NCI-H187 treated with DMSO at 0.1 percent for 48 hours (cell line): ENCODE measurements around the gene EFEMP1.

Source experiments
- DNase-seq: peaks from one replicate; lab custom pipeline; 2025; lab: John Stamatoyannopoulos, UW

The EFEMP1 gene

GRCh38 chr2:55896633-55897032, 26.9 kb downstream of the EFEMP1 start:
- no peak for DNase-seq

DNA sequence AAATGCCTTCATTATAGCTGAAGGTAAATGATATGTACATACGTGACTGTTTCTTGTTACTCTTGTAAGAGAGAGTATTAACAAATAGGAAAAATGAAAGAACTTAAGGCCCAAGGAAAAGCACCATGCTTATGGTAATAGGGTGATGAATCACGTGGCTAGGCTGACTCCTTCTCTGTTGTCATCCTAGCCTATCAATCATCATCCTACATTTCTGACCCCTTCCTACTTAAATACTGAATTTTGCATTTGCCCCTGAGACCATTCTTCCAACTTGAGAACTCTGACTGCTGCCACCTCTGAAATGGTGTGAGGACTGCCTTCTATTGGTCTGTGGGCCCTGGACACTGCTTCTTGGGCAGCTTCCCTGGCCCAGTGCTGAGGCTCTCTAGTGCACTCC, 28.9 kb downstream of the EFEMP1 start:
- DNase-seq, result no peak

- no peak for DNase-seq
Observed at GRCh38 chr2:55891671-55892094, 31.9 kb downstream of the EFEMP1 start.

DNA sequence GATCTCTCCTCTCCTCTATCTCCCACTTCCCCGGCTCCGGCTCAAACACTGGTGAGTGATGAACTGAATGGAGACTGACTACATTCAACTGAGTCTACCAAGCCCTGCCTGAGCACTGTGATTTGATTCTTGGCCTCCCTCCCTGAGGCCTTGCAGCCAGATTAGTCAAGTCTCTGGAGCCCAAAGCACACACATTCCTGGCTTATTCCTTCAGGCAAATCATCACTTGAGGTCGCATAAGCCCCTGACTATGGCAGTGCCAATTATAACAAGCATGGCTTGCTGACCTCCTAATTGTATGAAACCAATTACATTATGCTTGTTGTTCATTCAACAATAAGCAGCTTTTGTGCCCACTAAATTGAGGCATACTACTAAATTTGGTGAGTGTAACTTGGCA, 34.6 kb downstream of the EFEMP1 start:
- no peak for DNase-seq

- DNase-seq, result no peak
Observed at GRCh38 chr2:55887901-55888624, 35.5 kb downstream of the EFEMP1 start.

GRCh38 chr2:55887351-55887750, 36.2 kb downstream of the EFEMP1 start:
- DNase-seq, result no peak

DNA sequence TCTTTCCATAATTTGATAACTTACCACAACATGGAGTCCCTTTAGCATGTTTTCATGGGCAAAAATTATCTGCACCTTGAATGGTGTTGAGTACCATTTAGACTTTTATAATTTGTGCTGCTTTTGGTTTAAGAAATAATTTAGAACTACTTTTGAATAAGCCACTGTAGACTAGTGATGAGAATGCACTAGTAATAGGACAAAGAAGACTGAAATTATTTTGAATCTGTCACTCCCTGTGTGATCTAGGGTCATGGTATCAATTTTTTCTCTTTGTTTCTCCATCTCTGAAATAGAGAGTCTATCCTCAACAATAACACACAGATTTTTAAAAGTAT, 37.7 kb downstream of the EFEMP1 start:
- no peak for DNase-seq

DNA sequence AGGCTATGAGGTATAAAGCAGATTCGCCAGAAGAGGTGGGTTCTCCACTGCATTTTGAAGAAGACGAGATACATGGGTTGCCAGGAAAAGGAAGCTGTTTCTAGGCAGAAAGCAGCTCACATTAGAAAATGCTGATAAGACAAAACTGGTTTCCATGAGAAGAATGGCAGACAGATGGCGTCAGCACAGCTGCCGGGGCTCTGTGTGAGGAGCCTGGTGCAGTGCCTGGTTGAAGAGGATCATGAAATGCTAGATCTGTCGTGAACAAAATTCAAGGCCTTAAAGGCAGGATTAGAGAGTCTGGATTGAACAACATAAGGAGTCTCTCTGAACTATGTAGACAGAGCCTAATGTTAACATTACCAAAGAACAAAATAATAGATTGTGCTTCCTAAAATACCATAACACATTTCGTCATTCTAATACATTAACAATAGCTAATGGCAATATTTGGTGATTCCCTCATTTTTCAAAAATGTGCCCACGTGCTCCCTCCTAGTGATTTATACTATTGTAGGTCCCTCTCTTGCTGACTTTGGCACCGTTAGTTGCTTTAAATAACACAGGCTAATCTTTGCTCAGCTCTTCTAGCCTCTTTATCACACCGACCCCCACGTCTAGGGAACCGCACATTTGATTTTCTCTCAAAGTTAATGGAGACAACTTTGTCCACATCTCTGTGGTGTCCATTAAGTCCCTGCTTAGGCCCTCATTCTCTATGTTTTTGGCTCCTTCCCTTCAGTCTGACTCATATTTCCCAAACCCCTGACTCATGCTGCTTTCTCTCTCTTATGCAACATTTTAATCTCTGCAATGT, 38.2 kb downstream of the EFEMP1 start:
- DNase-seq, result no peak

- DNase-seq, result no peak
Observed at GRCh38 chr2:55883829-55884228, 39.8 kb downstream of the EFEMP1 start.

DNA sequence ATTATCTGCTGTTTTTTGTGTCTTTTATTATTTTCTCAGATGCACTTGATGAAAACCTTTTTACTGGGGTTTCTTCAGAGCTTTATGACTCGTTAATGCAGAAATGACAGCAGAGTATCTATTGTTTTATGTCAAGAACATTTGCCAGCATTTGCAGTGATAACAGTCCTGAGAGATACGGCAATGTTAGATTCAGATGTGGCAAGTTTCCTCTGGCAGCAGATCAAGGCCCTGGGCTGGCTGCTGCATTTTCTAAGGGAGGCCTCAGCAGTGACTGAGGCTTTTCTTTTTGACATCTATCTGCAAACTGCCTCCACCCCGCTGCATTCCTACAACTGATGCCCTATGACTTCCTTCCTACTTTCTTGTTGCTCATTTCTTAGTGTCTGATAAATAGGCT, 40.2 kb downstream of the EFEMP1 start:
- DNase-seq, result no peak

- no peak for DNase-seq
Observed at GRCh38 chr2:55882954-55883353, 40.6 kb downstream of the EFEMP1 start.

- DNase-seq, result no peak
Observed at GRCh38 chr2:55880416-55881143, 43.0 kb downstream of the EFEMP1 start.

DNA sequence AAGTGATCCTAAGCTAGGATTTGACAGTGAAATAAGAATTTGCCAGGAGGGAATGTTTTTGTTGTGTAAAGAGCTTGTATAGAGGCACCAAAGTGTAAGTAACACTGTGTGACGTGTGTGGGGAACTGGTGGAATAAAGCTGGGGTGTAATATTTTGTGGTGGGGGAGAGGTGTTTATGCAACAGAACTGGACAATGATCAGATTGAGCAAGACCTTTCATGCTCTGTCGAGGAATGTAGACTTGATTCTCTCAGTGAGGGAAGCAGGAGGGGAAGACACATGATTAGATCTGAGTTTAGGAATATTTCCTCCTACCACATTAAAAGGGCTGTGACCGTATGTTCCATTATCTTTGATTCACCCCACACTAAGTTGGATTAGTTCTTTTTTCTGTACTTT, 43.6 kb downstream of the EFEMP1 start:
- no peak for DNase-seq

DNA sequence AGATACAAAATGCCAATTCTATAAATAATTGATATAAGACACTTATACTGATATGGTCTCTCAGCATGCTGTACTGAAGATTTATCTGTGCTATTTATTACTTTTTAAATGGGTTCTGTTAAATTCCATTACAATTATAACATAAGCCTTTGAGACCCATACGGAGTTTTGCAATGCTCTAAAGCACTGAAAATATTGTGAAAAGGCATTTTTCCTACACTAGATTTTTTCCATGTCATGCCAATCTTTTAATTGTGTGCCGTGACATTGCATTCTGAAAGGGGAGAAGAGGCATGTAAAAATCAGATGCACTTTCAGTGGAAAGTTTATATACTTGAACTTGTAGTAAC, 46.5 kb downstream of the EFEMP1 start:
- DNase-seq, result no peak

- no peak for DNase-seq
Observed at GRCh38 chr2:55876429-55877086, 47.0 kb downstream of the EFEMP1 start.

DNA sequence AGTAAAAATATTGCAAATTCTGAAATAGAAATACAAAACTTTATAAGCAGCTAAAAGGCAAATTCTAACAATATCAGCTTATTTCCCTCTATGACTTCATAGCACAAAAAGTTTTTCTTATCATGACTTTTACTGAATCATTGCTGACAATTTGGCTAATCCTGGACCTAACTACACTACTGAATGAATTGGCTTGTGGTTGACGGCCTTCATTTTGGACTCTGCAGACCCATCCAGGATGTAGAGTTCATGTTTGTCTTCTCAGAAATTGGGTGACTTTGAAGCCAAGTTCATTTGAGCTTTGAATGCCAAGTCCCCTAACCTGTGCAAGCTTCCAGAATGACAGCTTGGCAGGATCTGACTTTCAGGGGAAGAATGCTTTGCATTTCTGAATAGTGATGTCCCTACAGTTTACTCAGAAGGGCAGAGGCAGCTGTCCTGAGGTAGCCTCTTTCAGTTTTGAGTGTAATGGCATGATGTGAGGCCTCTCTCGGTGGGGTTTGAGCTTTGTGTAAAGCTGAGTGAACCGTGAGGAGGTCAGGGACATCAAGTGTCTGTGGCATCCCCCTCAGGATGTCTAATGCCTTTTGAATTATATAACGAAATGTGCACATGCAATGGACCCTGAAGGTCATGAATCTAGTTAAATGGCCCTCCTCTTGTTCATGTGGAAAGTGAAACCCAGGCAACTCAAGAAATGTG, 48.0 kb downstream of the EFEMP1 start:
- no peak for DNase-seq

GRCh38 chr2:55874338-55874737, 49.2 kb downstream of the EFEMP1 start:
- no peak for DNase-seq

- no peak for DNase-seq
Observed at GRCh38 chr2:55871637-55872036, 51.9 kb downstream of the EFEMP1 start.

GRCh38 chr2:55869637-55870325, 53.8 kb downstream of the EFEMP1 start:
- no peak for DNase-seq

GRCh38 chr2:55865096-55865835, 58.3 kb downstream of the EFEMP1 start:
- DNase-seq, result no peak
